NCI-H128 (cell line): ENCODE data around the gene DAW1.

Experiments used
- DNase-seq: peaks from one replicate; lab custom pipeline; 2025; ENCODE audit not compliant: unreplicated experiment; lab: John Stamatoyannopoulos, UW

Gene DAW1

GRCh38 chr2:227861011-227861410 is 10.4 kb upstream of the DAW1 start:
- no peak for DNase-seq

- no peak for DNase-seq
Observed at GRCh38 chr2:227862227-227862740, 9.1 kb upstream of the DAW1 start.

GRCh38 chr2:227862741-227863588 is 8.5 kb upstream of the DAW1 start:
- DNase-seq = no peak

GRCh38 chr2:227864161-227864756 is 7.2 kb upstream of the DAW1 start:
- no peak for DNase-seq

GRCh38 chr2:227865291-227865690 is 6.1 kb upstream of the DAW1 start:
- no peak for DNase-seq

- DNase-seq = no peak
Observed at GRCh38 chr2:227867386-227867785, 4.0 kb upstream of the DAW1 start.

- no peak for DNase-seq
Observed at GRCh38 chr2:227870710-227871374, 589 bp upstream of the DAW1 start.

GRCh38 chr2:227872676-227873075 is 1.2 kb downstream of the DAW1 start:
- DNase-seq = no peak

- DNase-seq = no peak
Observed at GRCh38 chr2:227876300-227876801, 4.9 kb downstream of the DAW1 start.

GRCh38 chr2:227877421-227878310 is 6.2 kb downstream of the DAW1 start:
- no peak for DNase-seq

- DNase-seq = no peak
Observed at GRCh38 chr2:227880460-227880859, 9.0 kb downstream of the DAW1 start.

- no peak for DNase-seq
Observed at GRCh38 chr2:227881866-227882517, 10.6 kb downstream of the DAW1 start.

- no peak for DNase-seq
Observed at GRCh38 chr2:227884511-227884947, 13.1 kb downstream of the DAW1 start.

- no peak for DNase-seq
Observed at GRCh38 chr2:227886149-227886548, 14.7 kb downstream of the DAW1 start.

- DNase-seq = no peak
Observed at GRCh38 chr2:227888289-227888688, 16.9 kb downstream of the DAW1 start.

- DNase-seq = no peak
Observed at GRCh38 chr2:227889336-227889735, 17.9 kb downstream of the DAW1 start.

- DNase-seq = no peak
Observed at GRCh38 chr2:227890495-227891079, 19.2 kb downstream of the DAW1 start.

GRCh38 chr2:227891673-227892072 is 20.2 kb downstream of the DAW1 start:
- no peak for DNase-seq

- DNase-seq = no peak
Observed at GRCh38 chr2:227903381-227903780, 31.9 kb downstream of the DAW1 start.

GRCh38 chr2:227906991-227907390 is 35.6 kb downstream of the DAW1 start:
- no peak for DNase-seq
